Stimulated activated CD8-positive, alpha-beta memory T cell treated with anti-CD3 and anti-CD28 coated beads, Interleukin-4, amount 100 ng/mL, for 48 hours (primary cell): ENCODE results near the gene HS2ST1.
"Not testable (repeated sequence)": the region's sequence is repeated elsewhere in the genome, so short reads cannot be mapped to it uniquely, and the experiment has no call there.

Experiments
- DNase-seq: peaks from one replicate; pipeline ENCODE4 v3.0.0-alpha.2; 2020

HS2ST1 gene

DNA sequence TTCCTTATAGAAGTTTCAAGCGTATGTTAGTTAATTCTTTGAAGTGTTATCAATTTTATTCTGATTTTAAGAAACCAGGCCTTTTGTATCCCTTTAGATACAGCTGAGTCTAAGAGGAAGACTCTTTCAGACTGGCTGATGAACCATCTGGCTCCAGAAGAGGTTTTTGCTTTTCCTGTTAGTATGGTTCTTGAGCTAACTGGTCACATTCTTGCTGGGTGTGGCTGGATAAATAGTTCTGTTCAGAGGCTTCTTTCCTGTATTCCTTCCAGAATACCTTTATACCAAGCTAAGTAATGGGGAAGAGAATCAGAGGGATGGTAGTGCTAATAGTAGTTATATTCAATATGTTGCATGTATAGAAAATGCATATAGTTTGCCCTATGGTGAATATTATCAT, 12.4 kb downstream of the HS2ST1 start:
- no peak for DNase-seq

DNA sequence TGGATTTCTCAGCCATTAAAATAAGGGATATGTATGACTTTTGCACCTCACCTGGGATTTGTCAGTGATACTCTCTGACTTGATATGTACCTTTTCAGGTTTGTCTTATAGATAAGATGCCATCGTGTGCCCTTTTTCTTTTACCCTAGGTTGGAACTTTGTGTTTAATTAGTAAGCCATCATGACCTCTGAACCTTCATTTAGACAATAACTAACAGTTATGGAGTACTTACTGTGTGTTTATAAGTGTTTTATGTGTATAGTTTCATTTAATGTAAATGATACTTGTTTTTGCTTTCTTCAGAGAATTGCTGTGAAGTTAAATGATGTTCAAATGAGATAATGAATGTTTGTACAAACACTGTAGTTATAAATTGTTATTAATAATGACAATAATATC, 14.4 kb downstream of the HS2ST1 start:
- no peak for DNase-seq

GRCh38 chr1:86933051-86933450, 18.6 kb downstream of the HS2ST1 start:
- no peak for DNase-seq

DNA sequence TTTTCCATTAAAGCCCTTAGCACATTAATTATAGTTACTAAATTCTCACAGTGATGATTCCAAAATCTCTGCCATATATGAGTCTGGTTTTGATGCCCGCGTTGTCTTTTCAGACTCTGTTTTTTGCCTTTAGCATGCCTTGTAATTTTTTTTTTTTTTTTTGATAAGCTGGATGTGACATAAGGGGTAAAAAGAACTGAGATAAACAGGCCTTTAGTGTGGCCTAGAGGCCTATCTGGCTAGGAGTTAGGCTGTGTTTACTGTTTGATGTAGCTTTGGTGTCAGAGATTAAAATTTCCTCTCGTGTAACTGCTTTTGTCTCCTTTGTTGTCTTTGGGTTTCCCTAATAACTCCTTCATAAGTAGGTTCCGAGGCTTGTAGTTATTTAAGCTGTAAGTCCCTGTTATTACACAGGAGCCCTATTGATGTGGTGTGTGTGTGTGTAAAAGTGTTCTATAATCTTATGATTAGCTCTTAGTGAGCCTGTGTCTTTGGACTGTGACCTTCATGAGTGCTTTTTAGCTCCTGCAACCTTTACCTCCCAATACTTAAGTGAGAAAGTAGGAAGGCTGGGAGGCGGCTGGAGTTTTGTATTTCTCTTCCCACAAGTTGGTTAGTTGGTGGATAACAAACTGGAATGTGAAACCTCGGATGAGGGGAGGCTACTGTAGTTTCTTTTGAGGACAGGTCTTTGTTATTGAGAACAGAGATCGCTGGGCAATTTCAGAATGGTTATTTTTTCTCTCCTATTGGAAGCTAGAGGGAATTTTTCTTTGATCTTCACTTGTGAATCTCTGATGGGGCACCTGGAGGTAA, 19.3 kb downstream of the HS2ST1 start:
- DNase-seq: no peak

GRCh38 chr1:86938450-86938849, 24.0 kb downstream of the HS2ST1 start:
- no peak for DNase-seq

DNA sequence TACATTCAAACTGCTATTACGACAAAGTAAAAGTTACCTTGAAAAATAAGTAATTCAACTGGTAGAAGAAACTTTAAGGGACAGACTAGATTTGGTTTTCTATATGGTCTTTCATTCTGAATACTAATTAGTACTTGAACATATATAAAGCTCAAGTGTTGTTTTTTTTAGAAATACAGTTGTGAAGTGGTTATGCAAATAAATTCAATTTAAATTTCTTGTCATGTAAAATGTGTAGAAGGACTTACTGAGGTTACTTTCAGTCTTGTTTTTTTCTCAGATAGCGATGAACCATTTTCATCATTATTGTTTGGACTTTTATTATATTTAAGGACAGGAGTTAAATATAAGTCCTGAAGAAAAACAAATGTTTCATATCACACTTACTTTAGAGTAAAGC, 24.4 kb downstream of the HS2ST1 start:
- DNase-seq: no peak

GRCh38 chr1:86939406-86939805, 25.0 kb downstream of the HS2ST1 start:
- no peak for DNase-seq

DNA sequence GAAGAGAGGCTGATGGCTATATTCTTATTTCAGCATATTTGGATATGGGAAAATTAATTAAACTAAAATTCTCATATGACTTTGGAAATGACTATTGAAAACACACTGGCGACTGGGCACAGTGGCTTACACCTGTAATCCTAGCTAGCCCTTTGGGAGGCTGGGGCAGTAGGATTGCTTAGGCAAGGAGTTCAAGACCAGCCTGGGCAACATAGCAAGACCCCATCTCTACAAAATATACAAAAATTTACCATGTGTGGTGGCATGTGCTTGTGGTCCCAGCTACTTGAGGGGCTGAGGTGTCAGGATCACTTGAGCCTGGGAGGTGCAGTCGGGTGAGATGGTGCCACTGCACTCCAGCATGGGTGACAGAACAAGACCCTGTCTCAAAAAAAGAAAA, 26.2 kb downstream of the HS2ST1 start:
- DNase-seq: no peak

DNA sequence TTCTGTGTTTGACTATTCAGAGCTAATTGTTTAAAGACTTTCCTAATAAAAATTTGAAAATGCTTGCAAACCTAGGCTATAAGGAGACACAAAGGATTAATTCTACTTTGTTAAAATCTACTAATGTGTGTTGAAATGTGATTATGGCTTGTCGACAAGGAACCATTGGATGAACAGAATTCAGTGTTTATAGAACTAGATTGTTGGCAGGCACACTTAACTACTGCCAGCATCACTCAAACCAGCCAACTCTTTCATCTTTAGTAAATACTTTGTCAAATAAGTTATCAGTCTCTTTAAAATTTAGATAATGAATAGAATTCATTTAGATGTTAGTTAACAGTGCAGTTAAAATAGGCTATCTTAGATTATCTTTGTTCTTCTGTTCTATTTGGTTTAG, 27.6 kb downstream of the HS2ST1 start:
- DNase-seq: no peak

DNA sequence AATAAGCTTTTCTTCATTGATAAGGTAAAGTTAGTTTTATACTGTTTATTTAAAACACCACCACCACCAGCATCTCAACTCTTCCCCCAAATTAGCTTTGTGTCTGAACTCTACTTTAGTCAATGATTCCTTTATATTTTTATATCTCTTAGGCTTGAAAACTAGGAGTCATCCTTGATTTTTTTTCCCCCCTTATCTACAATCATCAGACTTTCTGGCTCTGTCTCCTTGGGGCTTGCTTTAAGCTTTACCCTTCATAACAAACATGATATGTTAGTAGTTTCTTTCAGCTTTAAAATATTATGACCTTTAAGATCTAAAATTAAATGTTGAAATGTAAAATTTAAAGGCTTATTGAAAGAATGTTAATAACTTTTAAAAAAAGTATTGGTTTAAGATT, 28.3 kb downstream of the HS2ST1 start:
- no peak for DNase-seq

DNA sequence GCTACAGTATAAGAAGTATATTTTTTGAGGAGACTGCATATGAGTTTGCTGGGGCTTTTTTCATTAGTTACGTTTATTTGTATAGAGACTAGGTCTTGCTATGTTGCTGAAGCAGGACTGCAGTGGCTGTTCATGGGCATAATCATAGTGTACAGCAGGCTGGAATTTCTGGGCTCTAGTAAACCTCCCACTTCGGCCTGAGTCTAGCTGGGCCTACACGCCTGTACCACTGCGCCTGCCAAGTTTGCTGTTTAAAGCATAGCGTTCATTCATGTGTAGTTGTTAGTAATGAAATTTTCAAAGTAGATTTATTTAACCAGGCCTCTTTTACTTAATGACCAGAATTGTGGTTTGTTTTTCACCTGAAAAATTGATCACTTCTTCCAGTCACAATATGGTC, 33.8 kb downstream of the HS2ST1 start:
- DNase-seq: no peak

GRCh38 chr1:86950712-86951419, 36.4 kb downstream of the HS2ST1 start:
- no peak for DNase-seq

- no peak for DNase-seq
Measured at GRCh38 chr1:86951430-86951829, 37.0 kb downstream of the HS2ST1 start.

DNA sequence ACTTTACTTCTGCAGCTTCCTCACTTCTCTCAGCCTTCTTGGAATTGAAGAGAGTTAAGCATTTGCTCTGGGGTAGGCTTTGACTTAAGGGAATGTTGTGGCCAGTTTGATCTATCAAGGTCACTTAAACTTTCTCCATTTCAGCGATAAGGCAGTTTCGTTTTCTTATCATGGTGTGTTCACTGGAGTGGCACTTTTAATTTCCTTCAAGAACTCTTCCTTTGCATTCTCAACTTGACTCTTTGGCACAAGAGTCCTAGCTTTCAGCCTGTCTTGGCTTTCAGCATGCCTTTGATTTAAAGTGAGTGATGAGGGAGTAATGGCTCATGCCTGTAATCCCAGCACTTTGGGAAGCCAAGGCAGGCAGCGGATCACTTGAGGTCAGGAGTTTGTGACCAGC, 38.7 kb downstream of the HS2ST1 start:
- DNase-seq: no peak

- no peak for DNase-seq
Measured at GRCh38 chr1:86955678-86956077, 41.2 kb downstream of the HS2ST1 start.

GRCh38 chr1:86956221-86956620, 41.8 kb downstream of the HS2ST1 start:
- DNase-seq: no peak

DNA sequence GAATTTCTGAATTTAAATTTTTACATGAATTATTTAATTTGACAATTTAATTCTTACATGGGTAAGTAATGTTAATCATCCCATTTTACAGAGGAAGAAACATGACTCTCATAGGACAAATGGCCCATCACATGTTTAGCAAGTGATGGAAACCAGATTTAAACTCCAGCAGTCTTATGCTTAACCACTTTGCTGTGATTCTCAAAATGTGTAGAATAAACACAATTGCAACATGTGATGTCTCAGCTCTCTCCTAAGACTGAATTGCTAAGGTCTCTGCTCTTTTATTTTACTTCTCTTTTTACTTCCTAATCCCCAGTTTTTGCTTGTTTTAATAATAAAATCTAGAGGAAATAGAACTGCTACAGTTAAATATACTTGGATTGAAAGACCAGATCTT, 42.8 kb downstream of the HS2ST1 start:
- DNase-seq: no peak

DNA sequence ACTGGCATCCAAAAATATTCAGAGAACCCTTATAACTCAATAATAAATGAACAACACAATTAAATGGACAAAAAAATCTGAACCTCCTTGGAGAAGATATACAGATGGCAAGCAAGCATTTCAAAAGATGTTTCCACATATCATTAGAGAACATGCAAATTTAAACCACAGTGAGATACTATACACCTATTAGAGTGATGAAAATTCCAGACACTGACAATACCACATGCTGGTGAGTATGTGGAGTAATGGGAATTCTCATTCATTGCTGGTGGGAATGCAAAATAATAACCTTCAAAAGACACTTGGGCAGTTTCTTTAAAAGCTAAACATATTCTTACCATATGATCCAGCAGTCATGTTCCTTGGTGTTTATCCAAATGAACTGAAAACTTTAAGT, 46.1 kb downstream of the HS2ST1 start:
- no peak for DNase-seq

- not testable (repeated sequence) for DNase-seq
Measured at GRCh38 chr1:86963841-86964240, 49.4 kb downstream of the HS2ST1 start.

DNA sequence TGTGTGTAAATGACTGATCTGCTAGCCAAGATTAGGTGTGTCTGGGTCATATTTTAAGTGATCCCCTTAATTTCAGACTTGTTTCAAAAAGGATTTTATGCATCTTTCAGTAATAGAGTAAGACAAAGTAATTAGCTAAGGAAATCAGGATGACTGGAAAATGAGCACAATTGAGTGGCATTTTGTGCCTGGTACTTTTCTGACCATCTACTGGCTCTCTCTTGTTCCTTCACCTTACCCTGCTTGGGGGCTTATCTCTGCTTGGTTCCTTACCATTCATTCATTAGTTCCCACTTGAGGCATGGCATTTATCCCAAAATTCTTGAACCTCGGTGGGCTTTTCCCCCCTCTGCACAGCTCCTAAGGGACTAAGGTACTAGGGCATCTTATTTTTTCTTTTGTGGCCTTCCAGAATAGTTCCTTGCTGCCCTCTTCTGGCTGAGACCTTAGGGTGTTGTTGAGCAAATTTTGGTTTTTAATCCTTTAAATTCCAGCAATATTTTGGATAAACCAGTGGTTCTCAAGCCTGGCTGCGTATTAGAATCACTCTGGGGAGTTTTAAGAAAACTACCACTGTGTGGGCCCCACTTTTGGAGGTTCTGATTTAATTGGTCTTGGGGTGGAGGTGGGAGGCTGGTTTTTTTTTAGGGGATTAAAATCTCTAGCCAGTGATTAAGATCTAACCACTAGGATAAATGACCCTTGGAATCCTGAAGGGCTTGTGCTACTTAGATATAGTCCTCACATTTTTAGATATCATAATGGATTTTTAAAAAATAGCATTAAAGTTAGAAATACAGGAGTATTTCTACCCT, 50.8 kb downstream of the HS2ST1 start:
- no peak for DNase-seq

DNA sequence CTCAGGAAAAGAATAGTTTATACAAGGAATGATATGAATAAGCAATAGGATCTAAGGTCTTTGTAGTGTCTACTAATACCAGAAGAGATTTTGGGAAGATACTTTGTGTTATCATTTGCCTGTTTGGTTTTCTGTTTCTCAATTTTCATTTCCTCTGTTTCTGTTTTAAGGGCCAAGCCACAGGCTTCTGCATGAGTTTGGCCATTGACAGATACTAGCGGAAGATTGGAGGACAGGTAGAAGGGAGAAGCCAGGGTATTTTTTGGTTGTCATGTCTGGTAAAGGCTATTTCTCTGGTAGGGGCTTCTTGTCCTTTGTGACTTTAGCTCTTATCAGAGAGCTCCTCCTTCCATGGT, 51.4 kb downstream of the HS2ST1 start:
- no peak for DNase-seq

DNA sequence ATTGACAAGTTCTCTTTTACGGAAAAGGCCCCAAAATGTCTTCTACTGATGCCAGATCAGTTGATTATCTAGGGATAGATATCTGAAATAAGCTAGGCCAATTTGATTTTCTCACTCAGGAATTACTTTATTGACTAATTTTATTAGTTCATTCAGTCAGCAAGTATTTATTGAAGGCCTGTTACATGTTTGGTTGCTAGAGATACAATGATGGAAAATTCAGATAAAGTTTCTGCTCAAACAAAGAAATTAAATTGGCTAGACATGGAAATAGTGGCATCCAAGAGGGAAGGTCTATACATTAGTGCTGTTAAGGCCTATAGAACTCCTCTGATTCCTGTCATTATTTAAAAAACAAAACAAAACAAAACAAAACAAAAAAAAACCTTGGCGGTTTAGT, 56.5 kb downstream of the HS2ST1 start:
- no peak for DNase-seq

DNA sequence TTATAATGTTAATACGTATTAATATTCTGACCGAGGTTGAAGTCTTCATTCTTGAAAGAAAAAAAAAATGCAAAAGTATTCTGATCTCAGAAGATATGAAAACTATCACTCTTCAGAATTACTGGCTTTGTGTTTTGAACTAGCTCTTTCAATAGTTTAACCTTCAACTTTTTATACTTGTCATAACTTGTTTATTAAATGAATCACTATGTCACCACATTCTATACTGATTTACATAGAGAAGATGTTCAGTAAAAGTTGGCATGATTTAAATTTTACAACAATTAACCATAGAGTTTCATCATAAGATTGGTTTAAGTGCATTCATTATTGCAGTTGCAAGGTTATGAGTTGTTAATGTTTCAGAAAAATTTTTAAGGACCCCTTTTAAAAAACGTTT, 57.3 kb downstream of the HS2ST1 start:
- DNase-seq: no peak

DNA sequence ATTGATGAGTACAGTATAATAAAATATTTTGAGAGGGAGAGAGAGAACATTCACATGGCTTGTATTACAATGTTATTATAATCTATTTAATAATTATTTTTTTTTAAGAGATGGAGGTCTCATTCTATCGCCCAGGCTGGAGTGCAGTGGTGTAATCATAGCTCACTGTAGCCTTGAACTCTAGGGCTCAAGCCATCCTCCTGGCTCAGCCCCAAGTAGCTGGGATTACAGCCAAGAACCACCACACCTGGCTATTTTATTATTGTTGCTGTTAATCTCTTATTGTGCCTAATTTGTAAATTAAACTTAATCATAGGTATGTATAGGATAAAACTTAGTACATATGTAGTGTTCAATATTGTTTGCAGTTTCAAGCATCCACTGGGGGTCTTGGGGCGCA, 57.8 kb downstream of the HS2ST1 start:
- DNase-seq: no peak
